Osteoblast (primary cell): Measurements from ENCODE around the gene KLHL35. TPM values are rescaled to one million over a fixed set of nuclear protein-coding genes. Genes with fewer than 3 reads are reported as not detected.
A peak's percentile ranks its signal among the peaks of the same experiment; 100 is the strongest.

Source experiments
- DNase-seq: peaks from one replicate; pipeline ENCODE4 v3.0.0; 2011; ENCODE audit warnings: low spot score, mixed read lengths; ENCODE audit not compliant: insufficient read length; ENCODE audit errors: missing footprints
- H2AFZ ChIP-seq: 2 replicates; pipeline ENCODE4 v1.6.0; 2011; ENCODE audit warnings: mild to moderate bottlenecking, low read length
- H3K27ac ChIP-seq: 2 replicates; pipeline ENCODE4 v1.5.1; 2011; ENCODE audit warnings: mild to moderate bottlenecking, low read depth, low read length, moderate library complexity
- H3K27me3 ChIP-seq: 2 replicates; pipeline ENCODE4 v1.6.0; 2012; ENCODE audit warnings: mild to moderate bottlenecking, control low read depth, inconsistent platforms, low read length, moderate library complexity; ENCODE audit not compliant: insufficient read depth
- H3K36me3 ChIP-seq: 2 replicates; pipeline ENCODE4 v1.5.1; 2011; ENCODE audit warnings: mild to moderate bottlenecking, low read length, control low read depth, moderate library complexity; ENCODE audit not compliant: insufficient read depth
- H3K4me1 ChIP-seq: 2 replicates; pipeline ENCODE4 v1.5.1; 2011; ENCODE audit warnings: mild to moderate bottlenecking, low read length, control low read depth, moderate library complexity; ENCODE audit not compliant: insufficient read depth
- H3K4me2 ChIP-seq: 2 replicates; pipeline ENCODE4 v1.6.0; 2011; ENCODE audit warnings: mild to moderate bottlenecking, low read length; ENCODE audit not compliant: insufficient read depth
- H3K4me3 ChIP-seq: fragments of 200-600 bp; sonication (generic); 3 replicates; pipeline ENCODE4 v1.5.1; 2012; ENCODE audit warnings: mild to moderate bottlenecking, low read length, inconsistent platforms; ENCODE audit not compliant: insufficient read depth
- H3K79me2 ChIP-seq: 2 replicates; pipeline ENCODE4 v1.6.0; 2012; ENCODE audit warnings: mild to moderate bottlenecking, low read length, control low read depth, inconsistent platforms; ENCODE audit not compliant: insufficient read depth
- H3K9me3 ChIP-seq: 2 replicates; pipeline ENCODE4 v1.5.1; 2011; ENCODE audit warnings: low read depth, low read length, control low read depth
- H4K20me1 ChIP-seq: 2 replicates; pipeline ENCODE4 v1.6.0; 2012; ENCODE audit warnings: mild to moderate bottlenecking, low read length, control low read depth; ENCODE audit not compliant: insufficient read depth
- total RNA-seq: library from RNA; depleted of rRNA; stranded (reverse); fragments of >200 nt; gene quantifications from 2 replicates; pipeline ENCODE4 v1.2.3, GENCODE V29; 2012
- TF ChIP-seq, protein P1 (sequence below): IDR thresholded peaks from 2 replicates; pipeline ENCODE4 v1.5.1; 2011; ENCODE audit warnings: mild to moderate bottlenecking, low read depth, low read length, moderate library complexity; ENCODE audit errors: extremely low read depth

Gene KLHL35
- total RNA-seq, 1 donor, result 4.3 TPM

- H3K4me1 ChIP-seq, result peaks cover 16% of the 10 kb centered on the region
- DNase-seq, result no peak
- no peaks in the 10 kb centered on the region for H3K36me3 ChIP-seq
- H3K4me3 ChIP-seq, result no peak overlapping the region
- peak overlapping the region; percentile 63 for H3K4me2 ChIP-seq
- no peaks in the 10 kb centered on the region for H3K9me3 ChIP-seq
- H3K79me2 ChIP-seq, result no peaks in the 10 kb centered on the region
- no peak overlapping the region for H3K27ac ChIP-seq
- TF ChIP-seq, protein P1, sequence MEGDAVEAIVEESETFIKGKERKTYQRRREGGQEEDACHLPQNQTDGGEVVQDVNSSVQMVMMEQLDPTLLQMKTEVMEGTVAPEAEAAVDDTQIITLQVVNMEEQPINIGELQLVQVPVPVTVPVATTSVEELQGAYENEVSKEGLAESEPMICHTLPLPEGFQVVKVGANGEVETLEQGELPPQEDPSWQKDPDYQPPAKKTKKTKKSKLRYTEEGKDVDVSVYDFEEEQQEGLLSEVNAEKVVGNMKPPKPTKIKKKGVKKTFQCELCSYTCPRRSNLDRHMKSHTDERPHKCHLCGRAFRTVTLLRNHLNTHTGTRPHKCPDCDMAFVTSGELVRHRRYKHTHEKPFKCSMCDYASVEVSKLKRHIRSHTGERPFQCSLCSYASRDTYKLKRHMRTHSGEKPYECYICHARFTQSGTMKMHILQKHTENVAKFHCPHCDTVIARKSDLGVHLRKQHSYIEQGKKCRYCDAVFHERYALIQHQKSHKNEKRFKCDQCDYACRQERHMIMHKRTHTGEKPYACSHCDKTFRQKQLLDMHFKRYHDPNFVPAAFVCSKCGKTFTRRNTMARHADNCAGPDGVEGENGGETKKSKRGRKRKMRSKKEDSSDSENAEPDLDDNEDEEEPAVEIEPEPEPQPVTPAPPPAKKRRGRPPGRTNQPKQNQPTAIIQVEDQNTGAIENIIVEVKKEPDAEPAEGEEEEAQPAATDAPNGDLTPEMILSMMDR, result no peak
- H4K20me1 ChIP-seq, result no peaks in the 10 kb centered on the region
- no peak overlapping the region for H2AFZ ChIP-seq
- H3K27me3 ChIP-seq, result peaks cover 5% of the 10 kb centered on the region
Observed at GRCh38 chr11:75454987-75455386, 22.0 kb upstream of the KLHL35 start.

DNA sequence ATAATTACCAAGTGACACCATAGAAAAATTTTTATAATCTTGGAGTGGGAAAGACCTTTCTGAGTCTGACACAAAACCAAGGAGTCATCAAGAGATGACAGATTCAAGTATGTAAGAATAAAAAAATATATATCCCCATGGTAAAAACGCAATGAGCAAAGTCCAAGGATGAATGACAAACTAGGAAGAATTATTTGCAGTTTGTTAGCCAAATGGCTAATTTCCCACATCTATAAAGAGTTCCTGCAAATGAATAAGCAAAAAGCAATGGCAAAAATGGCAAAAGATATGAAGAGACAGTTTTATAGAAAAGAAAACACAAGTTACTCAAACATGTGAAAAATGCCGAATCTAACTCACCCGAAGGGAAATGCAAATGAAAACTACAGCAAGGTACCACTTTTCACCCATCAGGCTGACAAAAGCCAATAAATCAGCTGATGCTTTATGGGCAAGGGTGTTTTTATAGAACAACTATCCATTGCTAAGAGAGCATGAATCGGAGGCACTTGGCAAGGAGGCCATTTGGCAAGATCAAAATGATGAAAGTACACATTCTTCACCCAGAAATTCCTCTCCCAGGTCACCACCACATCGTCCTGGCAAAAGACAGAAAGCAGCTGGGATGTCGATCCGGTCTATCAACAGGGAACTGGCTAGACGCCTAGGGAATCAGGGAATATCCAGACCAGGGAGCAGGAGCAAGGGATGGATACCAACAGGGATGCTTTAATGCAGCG, 21.1 kb upstream of the KLHL35 start:
- H3K9me3 ChIP-seq, result no peaks in the 10 kb centered on the region
- no peak overlapping the region for H2AFZ ChIP-seq
- no peaks in the 10 kb centered on the region for H3K79me2 ChIP-seq
- H3K36me3 ChIP-seq, result no peaks in the 10 kb centered on the region
- peak; percentile 97 for DNase-seq
- H3K27me3 ChIP-seq, result peaks cover 5% of the 10 kb centered on the region
- H3K4me2 ChIP-seq, result peak overlapping the region; percentile 63
- peaks cover 16% of the 10 kb centered on the region for H3K4me1 ChIP-seq
- peak overlapping the region; percentile 57 for H3K27ac ChIP-seq
- TF ChIP-seq, protein P1, result no peak
- H4K20me1 ChIP-seq, result no peaks in the 10 kb centered on the region
- H3K4me3 ChIP-seq, result no peak overlapping the region

- Histone ChIP-seq H2AFZ (no peak overlapping the region), H3K27me3 (peaks cover 5% of the 10 kb centered on the region), H4K20me1 (no peaks in the 10 kb centered on the region), H3K79me2 (no peaks in the 10 kb centered on the region), H3K9me3 (no peaks in the 10 kb centered on the region), H3K27ac (no peak overlapping the region), H3K4me2 (no peak overlapping the region), H3K36me3 (no peaks in the 10 kb centered on the region), H3K4me3 (no peak overlapping the region), H3K4me1 (peaks cover 16% of the 10 kb centered on the region)
- TF ChIP-seq, protein P1, result peak; percentile 47
- DNase-seq, result peak; percentile 75
Observed at GRCh38 chr11:75450826-75451821, 18.1 kb upstream of the KLHL35 start.

DNA sequence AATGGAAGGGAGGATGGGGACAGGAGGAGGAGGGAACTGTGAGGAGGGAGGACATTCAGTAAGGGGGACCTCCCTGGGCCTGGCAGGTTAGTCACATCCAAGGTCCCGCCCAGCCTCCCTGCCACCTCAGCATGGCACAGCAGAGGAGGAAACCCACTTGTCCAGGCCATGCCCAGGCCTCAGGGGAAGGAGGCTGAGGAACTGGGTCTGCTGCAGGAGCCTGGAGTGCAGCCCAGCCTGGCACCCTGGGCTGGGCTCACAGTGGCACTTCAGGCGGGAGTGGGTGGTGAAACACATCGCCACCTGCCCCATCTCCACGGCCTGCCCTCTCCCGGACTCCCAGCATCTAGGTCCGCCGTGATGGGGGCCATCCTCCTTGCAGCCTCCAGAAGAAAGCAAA, 17.2 kb upstream of the KLHL35 start:
- DNase-seq, result peak; percentile 48
- Histone ChIP-seq H3K27me3 (peaks cover 5% of the 10 kb centered on the region), H3K27ac (no peak overlapping the region), H3K9me3 (no peaks in the 10 kb centered on the region), H4K20me1 (no peaks in the 10 kb centered on the region), H2AFZ (no peak overlapping the region), H3K4me1 (peaks cover 16% of the 10 kb centered on the region), H3K36me3 (no peaks in the 10 kb centered on the region), H3K4me2 (no peak overlapping the region), H3K4me3 (no peak overlapping the region), H3K79me2 (no peaks in the 10 kb centered on the region)
- TF ChIP-seq, protein P1, result no peak
